ENCODE results near the gene PTPRD. TPM values are rescaled to one million over a fixed set of nuclear protein-coding genes. Genes with fewer than 3 reads are reported as not detected.

The PTPRD gene
- total and polyA plus RNA-seq, 10 donors, result 0.08 to 11.7 (median 2.9) TPM

DNA sequence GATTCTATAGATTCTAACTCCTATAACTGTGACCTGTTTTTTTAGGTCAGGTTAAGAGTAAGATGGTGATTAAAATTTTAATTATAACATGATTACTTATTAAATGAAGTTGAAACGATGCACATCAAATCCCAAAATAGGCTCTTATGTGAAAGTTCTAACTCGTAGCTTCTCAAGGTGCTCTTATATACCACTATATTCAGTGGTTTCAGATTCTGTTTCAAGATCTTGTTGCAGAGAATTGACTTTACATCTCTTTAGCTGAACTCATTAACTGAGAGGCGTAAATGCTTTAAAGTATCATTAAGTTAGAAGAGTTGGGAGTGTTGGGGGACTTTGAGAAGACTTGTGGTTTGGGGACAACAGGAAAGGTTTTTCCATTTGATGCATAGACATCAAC, 1399.8 kb downstream of the PTPRD start:
- Histone ChIP-seq H3K9me3 (peaks cover 0 to 4% (median 0%) of the 10 kb centered on the region in 8 donors), H3K4me3 (no peak overlapping the region), H3K27me3 (replicated peaks in 1 of 7) (no peaks in the 10 kb centered on the region), H3K27ac (no peak overlapping the region), H3K4me1 (no peaks in the 10 kb centered on the region), H3K36me3 (no peaks in the 10 kb centered on the region)
- no peak for TF ChIP-seq POLR2A (IDR thresholded peaks at IDR 0.05)
- TF ChIP-seq, protein P1, sequence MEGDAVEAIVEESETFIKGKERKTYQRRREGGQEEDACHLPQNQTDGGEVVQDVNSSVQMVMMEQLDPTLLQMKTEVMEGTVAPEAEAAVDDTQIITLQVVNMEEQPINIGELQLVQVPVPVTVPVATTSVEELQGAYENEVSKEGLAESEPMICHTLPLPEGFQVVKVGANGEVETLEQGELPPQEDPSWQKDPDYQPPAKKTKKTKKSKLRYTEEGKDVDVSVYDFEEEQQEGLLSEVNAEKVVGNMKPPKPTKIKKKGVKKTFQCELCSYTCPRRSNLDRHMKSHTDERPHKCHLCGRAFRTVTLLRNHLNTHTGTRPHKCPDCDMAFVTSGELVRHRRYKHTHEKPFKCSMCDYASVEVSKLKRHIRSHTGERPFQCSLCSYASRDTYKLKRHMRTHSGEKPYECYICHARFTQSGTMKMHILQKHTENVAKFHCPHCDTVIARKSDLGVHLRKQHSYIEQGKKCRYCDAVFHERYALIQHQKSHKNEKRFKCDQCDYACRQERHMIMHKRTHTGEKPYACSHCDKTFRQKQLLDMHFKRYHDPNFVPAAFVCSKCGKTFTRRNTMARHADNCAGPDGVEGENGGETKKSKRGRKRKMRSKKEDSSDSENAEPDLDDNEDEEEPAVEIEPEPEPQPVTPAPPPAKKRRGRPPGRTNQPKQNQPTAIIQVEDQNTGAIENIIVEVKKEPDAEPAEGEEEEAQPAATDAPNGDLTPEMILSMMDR (IDR thresholded peaks at IDR 0.05 in 8 of 11, conservative IDR thresholded peaks at IDR 0.05 in 3 of 11), result no peak
- no peak for TF ChIP-seq POLR2AphosphoS5 (IDR thresholded peaks at IDR 0.05)
- DNase-seq, result no peak
- intact Hi-C loops (cut with DNase I; ENCODE audit: low total_unique reads), result no loop called here
- 79 to 89% (median 84%) methylated on average over 3 of the region's 3 CpGs for WGBS, 5 donors

DNA sequence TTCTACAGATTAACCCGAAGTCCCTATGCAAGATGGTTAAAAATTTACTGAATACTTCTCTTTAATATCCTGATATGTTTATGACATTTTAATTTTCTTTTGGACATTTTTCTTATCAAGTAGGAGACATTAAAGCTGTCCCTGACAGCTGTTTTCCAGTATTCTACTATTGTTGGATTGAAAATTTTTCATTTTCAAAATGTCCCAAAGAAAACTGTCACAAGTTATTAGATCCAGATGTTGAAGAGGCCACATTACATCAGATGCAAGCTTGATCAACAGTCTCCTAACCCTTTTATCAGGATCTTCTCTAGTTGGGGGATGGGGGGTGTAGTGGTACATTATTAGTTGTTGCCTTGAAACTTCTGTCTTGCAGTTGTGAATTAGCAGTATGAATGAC, 1410.5 kb downstream of the PTPRD start:
- DNase-seq, result no peak
- 67 to 79% (median 72%) methylated on average over 1 of the region's 1 CpG for WGBS, 5 donors
- intact Hi-C loops (cut with DNase I; ENCODE audit: low total_unique reads), result no loop called here
- H3K9me3 ChIP-seq, result no peaks in the 10 kb centered on the region
- H3K4me1 ChIP-seq, result no peaks in the 10 kb centered on the region
- no peak for TF ChIP-seq POLR2A (IDR thresholded peaks at IDR 0.05)
- TF ChIP-seq POLR2AphosphoS5 (IDR thresholded peaks at IDR 0.05), result no peak
- TF ChIP-seq, protein P1 (IDR thresholded peaks at IDR 0.05 in 8 of 11, conservative IDR thresholded peaks at IDR 0.05 in 3 of 11), result no peak
- no peaks in the 10 kb centered on the region for H3K27me3 ChIP-seq (replicated peaks in 1 of 7)
- H3K36me3 ChIP-seq, result no peaks in the 10 kb centered on the region
- no peak overlapping the region for H3K27ac ChIP-seq
- H3K4me3 ChIP-seq, result no peak overlapping the region

DNA sequence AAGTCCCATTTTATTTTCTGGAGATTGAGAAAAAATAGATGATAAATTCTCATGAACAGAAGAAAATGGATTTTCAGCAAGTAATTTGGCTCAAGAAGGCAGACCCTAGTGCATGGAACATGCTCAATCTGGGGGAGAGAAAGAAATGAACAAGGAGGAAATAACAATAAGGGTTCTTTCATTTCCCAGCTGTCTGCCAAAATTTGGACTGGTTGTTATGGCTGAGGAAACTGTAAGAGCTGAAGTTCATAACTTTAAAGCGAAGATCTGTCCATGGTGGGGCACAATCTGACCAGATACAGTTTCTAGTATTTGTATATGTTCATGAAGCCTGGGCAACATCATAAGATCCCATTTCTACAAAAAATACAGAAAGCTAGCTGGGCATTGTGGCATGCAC, 1426.7 kb downstream of the PTPRD start:
- TF ChIP-seq POLR2AphosphoS5 (IDR thresholded peaks at IDR 0.05), result no peak
- no peak for TF ChIP-seq POLR2A (IDR thresholded peaks at IDR 0.05)
- TF ChIP-seq, protein P1 (IDR thresholded peaks at IDR 0.05 in 8 of 11, conservative IDR thresholded peaks at IDR 0.05 in 3 of 11), result no peak
- DNase-seq, result no peak
- H3K4me3 ChIP-seq, result no peak overlapping the region
- no peaks in the 10 kb centered on the region for H3K4me1 ChIP-seq
- no peaks in the 10 kb centered on the region for H3K36me3 ChIP-seq
- intact Hi-C loops (cut with DNase I; ENCODE audit: low total_unique reads), result no loop called here
- no peaks in the 10 kb centered on the region for H3K9me3 ChIP-seq
- no peak overlapping the region for H3K27ac ChIP-seq
- 33 to 88% (median 48%) methylated on average over 1 of the region's 1 CpG for WGBS, 5 donors
- no peaks in the 10 kb centered on the region for H3K27me3 ChIP-seq (replicated peaks in 1 of 7)

DNA sequence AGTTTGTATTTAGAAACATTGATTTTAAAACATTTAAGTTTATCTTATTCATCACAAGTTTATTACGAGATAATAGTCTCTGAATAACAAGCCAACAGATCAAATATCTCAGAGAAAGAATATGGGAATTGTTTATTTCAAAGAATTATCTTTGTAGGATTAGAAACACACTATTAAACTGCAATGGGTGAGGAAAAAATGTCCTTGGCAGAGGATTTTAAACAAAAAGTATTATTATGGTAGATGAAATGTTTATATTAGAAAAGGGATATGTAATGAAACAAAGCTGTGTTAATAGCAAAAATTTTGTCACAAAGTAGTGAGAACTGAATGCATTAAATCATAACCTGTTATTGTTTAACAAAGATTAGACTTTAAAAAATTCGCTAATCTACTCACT, 1430.4 kb downstream of the PTPRD start:
- no peaks in the 10 kb centered on the region for H3K27me3 ChIP-seq (replicated peaks in 1 of 7)
- TF ChIP-seq, protein P1 (IDR thresholded peaks at IDR 0.05 in 8 of 11, conservative IDR thresholded peaks at IDR 0.05 in 3 of 11), result no peak
- TF ChIP-seq POLR2A (IDR thresholded peaks at IDR 0.05) (no peak), POLR2AphosphoS5 (IDR thresholded peaks at IDR 0.05) (no peak)
- no peaks in the 10 kb centered on the region for H3K36me3 ChIP-seq
- H3K9me3 ChIP-seq, result no peaks in the 10 kb centered on the region
- no peak overlapping the region for H3K27ac ChIP-seq
- WGBS, 5 donors, result 66 to 84% (median 71%) methylated on average over 2 of the region's 2 CpGs
- H3K4me1 ChIP-seq, result no peaks in the 10 kb centered on the region
- intact Hi-C loops (cut with DNase I; ENCODE audit: low total_unique reads), result no loop called here
- H3K4me3 ChIP-seq, result no peak overlapping the region
- DNase-seq, result no peak
